ENCODE results near the gene NSD1.
"Not testable (repeated sequence)": the region's sequence is repeated elsewhere in the genome, so short reads cannot be mapped to it uniquely, and the experiment has no call there.

The NSD1 gene

DNA sequence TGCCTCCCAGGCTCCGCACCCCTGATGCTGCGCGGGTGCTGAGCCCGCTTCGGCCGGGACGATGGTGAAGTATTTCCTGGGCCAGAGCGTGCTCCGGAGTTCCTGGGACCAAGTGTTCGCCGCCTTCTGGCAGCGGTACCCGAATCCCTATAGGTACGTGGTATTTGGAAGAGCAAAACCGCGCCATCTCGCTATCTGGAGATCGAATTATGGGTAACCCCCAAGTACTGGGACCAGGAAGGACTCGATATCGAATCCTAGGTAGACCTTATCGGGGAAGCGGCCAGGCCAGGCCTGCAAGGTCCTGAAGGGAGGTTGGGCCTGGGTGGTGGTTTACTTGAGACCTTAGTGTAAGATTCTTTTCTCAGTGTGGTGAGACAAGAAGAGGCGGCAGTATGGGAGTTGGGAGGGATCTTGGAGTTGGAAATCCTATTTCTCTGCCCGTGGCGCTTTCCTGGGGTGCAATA is 170.4 kb downstream of the NSD1 start:
- peak overlapping the region; percentile 83 for H3K27ac ChIP-seq (ENCODE audit: low read depth, low read length)
- H3K4me3 ChIP-seq (ENCODE audit: low read depth, low read length) = peak overlapping the region; percentile 97
- H3K27me3 ChIP-seq (ENCODE audit: control insufficient read depth, insufficient read depth, low read length) = no peaks in the 10 kb centered on the region
- H3K9ac ChIP-seq (ENCODE audit: low read length) = peak overlapping the region; percentile 83
- no peaks in the 10 kb centered on the region for H3K9me3 ChIP-seq (ENCODE audit: control insufficient read depth, insufficient read depth, low read depth, low read length)
- peaks cover 41% of the 10 kb centered on the region for H3K36me3 ChIP-seq (ENCODE audit: control insufficient read depth, insufficient read depth, low read length)
- H3K4me1 ChIP-seq (ENCODE audit: control insufficient read depth, insufficient read depth, low read length) = peaks cover 21% of the 10 kb centered on the region

DNA sequence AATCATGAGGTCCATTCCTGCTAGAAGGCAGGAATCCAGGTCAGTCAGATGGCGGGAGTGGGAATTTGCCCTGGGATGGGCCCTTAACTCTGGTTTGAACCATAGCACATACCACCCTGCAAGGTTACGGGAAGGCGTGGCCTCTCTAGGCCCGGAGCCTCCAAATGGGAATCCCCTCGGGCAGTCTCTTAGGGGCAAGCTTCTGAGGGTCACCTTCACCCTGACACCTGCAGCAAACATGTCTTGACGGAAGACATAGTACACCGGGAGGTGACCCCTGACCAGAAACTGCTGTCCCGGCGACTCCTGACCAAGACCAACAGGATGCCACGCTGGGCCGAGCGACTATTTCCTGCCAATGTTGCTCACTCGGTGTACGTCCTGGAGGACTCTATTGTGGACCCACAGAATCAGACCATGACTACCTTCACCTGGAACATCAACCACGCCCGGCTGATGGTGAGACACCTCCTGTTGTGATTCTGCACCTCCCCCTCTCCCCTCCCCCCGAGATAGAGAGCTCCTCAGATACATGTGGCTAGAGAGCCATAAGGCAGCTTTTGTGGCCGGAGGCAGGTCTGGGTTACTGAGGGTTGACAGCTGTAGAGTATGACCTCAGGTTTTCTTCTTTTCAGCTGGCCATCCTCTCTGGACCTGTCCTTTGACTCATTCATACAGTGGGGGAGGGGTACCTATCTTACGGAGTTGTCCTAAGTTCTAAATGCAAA is 171.0 kb downstream of the NSD1 start:
- Histone ChIP-seq H3K27me3 (ENCODE audit: control insufficient read depth, insufficient read depth, low read length) (no peaks in the 10 kb centered on the region), H3K36me3 (ENCODE audit: control insufficient read depth, insufficient read depth, low read length) (peaks cover 41% of the 10 kb centered on the region), H3K4me3 (ENCODE audit: low read depth, low read length) (peak overlapping the region; percentile 97), H3K9ac (ENCODE audit: low read length) (peak overlapping the region; percentile 83), H3K9me3 (ENCODE audit: control insufficient read depth, insufficient read depth, low read depth, low read length) (no peaks in the 10 kb centered on the region), H3K4me1 (ENCODE audit: control insufficient read depth, insufficient read depth, low read length) (peaks cover 19% of the 10 kb centered on the region), H3K27ac (ENCODE audit: low read depth, low read length) (no peak overlapping the region)

DNA sequence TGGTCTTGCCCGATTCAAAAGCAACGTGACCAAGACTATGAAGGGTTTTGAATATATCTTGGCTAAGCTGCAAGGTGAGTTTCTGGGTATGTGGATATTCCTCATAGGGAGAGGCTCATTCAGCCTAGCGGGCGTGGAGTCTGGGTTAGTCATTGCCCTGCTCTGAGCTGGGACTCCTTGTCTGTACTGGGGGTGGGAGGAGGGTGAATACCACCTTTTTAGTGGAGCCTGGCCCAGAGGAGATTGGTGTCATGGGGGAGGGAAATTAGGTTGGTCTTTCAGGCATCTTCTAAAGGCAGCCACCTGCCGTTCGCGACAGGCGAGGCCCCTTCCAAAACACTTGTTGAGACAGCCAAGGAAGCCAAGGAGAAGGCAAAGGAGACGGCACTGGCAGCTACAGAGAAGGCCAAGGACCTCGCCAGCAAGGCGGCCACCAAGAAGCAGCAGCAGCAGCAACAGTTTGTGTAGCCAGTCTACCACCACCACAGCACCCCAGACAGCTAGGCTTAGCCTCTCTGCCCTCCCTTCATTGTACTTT is 172.6 kb downstream of the NSD1 start:
- not testable (repeated sequence) for H3K4me3 ChIP-seq (ENCODE audit: low read depth, low read length); H3K9me3 ChIP-seq (ENCODE audit: control insufficient read depth, insufficient read depth, low read depth, low read length); H3K27me3 ChIP-seq (ENCODE audit: control insufficient read depth, insufficient read depth, low read length); H3K27ac ChIP-seq (ENCODE audit: low read depth, low read length); H3K9ac ChIP-seq (ENCODE audit: low read length)
- peaks cover 26% of the 10 kb centered on the region for H3K4me1 ChIP-seq (ENCODE audit: control insufficient read depth, insufficient read depth, low read length)
- H3K36me3 ChIP-seq (ENCODE audit: control insufficient read depth, insufficient read depth, low read length) = peaks cover 41% of the 10 kb centered on the region

DNA sequence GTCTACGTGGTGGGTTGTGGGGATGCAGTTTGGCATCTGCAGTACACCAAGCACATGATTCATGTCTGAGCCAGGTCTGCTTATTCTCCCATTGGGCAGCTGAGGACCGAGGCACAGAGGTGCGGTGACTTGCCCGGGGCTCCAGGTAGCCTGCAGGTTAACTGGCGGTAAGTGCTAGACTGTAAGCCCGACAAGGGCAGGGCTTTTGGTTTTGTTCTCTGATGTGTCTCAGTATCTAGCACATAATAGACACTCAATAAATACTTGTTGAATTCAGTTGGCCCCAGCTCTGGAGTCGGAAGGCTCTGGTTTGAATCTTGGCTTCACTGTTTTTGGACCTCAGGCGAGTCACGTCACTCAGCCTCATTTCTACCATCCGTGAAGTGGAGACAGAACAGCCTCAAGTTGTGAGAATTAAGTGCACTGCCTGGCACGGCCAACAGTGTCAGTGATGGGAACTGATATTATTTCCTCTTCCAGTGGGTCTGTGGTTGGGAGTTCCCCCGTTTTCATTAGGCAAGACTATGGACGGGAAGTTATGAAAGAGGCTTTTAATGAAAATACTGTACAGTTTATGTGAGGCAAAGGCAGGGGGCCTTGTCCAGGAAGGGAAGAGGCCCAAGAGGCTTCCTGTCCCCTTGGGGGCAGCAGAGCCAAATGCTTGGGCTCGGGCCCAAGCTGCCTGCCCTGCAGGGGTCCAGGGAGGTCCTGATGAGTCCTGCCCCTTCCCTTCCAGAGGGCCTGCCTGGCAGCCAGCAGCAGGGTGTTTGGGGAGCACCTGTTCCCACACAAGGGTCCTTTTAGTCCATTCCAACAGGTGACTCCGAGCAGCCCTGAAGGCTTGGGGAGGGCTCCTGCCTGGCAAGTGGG is 173.3 kb downstream of the NSD1 start:
- H3K27ac ChIP-seq (ENCODE audit: low read depth, low read length) = no peak overlapping the region
- H3K9ac ChIP-seq (ENCODE audit: low read length) = no peak overlapping the region
- H3K36me3 ChIP-seq (ENCODE audit: control insufficient read depth, insufficient read depth, low read length) = peaks cover 35% of the 10 kb centered on the region
- H3K9me3 ChIP-seq (ENCODE audit: control insufficient read depth, insufficient read depth, low read depth, low read length) = no peaks in the 10 kb centered on the region
- peaks cover 26% of the 10 kb centered on the region for H3K4me1 ChIP-seq (ENCODE audit: control insufficient read depth, insufficient read depth, low read length)
- no peak overlapping the region for H3K4me3 ChIP-seq (ENCODE audit: low read depth, low read length)
- H3K27me3 ChIP-seq (ENCODE audit: control insufficient read depth, insufficient read depth, low read length) = no peaks in the 10 kb centered on the region

DNA sequence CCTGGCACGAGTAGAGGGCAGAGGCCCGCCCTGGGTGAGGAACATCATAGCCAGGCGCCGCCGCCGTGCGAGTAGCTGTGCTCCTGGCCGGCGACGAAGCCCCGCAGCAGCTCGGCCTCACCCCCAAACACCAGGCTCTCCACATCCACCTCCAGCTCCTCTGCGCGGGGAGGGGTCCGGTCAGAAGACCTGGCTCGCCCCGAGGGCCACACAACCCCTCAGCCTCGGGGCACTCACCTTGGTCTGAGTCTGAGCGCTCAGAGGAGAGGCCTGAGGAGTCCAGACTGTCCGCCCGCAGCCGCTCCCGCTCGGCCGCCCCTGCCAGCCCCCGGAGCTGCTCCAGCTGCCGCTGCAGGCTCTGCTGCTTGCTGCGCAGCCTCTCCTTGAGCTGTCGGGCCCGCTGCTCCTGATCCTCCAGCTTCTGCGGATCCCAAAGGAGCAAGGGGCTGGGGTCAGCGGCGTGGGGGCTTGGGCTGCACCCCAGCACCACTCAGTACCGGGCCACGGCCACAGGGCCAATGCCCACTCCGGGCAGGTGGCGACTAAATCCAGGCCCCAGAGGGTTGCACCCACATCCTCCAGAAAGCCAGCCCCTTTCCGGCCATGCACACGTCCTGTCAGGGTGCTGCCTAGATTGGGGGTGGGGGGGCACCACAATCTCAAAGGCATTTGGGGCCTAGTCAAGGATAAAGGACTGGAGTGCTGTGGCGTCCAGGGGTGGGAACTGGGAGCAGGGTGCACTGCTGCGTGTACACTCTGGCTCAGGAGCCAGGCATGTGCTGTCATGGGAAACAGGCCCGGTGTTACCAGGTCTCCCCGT is 174.2 kb downstream of the NSD1 start:
- Histone ChIP-seq H3K27ac (ENCODE audit: low read depth, low read length) (no peak overlapping the region), H3K27me3 (ENCODE audit: control insufficient read depth, insufficient read depth, low read length) (no peaks in the 10 kb centered on the region), H3K4me1 (ENCODE audit: control insufficient read depth, insufficient read depth, low read length) (peaks cover 22% of the 10 kb centered on the region), H3K9ac (ENCODE audit: low read length) (no peak overlapping the region), H3K4me3 (ENCODE audit: low read depth, low read length) (no peak overlapping the region), H3K9me3 (ENCODE audit: control insufficient read depth, insufficient read depth, low read depth, low read length) (no peaks in the 10 kb centered on the region), H3K36me3 (ENCODE audit: control insufficient read depth, insufficient read depth, low read length) (peaks cover 31% of the 10 kb centered on the region)

DNA sequence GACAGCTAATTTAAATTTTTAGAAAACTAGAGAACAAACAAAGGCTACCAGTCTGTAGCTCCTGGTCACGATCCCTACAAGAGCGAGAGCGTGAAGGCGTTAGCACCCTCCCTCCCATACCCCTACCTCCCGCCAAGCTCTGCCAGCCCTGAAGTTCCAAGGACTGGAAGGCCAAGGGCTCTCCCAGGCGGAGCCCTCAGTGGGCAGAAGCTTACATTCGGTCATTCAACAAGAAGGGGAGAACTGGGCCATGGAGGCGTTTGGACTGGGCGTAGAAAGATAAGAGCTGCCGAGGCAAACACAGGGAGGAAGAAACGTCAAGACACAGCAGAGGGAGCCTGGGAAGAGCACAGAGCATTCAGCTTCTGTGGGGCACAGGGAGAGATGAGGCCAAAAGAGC is 175.2 kb downstream of the NSD1 start:
- peaks cover 31% of the 10 kb centered on the region for H3K36me3 ChIP-seq (ENCODE audit: control insufficient read depth, insufficient read depth, low read length)
- H3K27me3 ChIP-seq (ENCODE audit: control insufficient read depth, insufficient read depth, low read length) = no peaks in the 10 kb centered on the region
- H3K4me3 ChIP-seq (ENCODE audit: low read depth, low read length) = no peak overlapping the region
- no peaks in the 10 kb centered on the region for H3K9me3 ChIP-seq (ENCODE audit: control insufficient read depth, insufficient read depth, low read depth, low read length)
- H3K27ac ChIP-seq (ENCODE audit: low read depth, low read length) = no peak overlapping the region
- no peak overlapping the region for H3K9ac ChIP-seq (ENCODE audit: low read length)
- peaks cover 24% of the 10 kb centered on the region for H3K4me1 ChIP-seq (ENCODE audit: control insufficient read depth, insufficient read depth, low read length)

DNA sequence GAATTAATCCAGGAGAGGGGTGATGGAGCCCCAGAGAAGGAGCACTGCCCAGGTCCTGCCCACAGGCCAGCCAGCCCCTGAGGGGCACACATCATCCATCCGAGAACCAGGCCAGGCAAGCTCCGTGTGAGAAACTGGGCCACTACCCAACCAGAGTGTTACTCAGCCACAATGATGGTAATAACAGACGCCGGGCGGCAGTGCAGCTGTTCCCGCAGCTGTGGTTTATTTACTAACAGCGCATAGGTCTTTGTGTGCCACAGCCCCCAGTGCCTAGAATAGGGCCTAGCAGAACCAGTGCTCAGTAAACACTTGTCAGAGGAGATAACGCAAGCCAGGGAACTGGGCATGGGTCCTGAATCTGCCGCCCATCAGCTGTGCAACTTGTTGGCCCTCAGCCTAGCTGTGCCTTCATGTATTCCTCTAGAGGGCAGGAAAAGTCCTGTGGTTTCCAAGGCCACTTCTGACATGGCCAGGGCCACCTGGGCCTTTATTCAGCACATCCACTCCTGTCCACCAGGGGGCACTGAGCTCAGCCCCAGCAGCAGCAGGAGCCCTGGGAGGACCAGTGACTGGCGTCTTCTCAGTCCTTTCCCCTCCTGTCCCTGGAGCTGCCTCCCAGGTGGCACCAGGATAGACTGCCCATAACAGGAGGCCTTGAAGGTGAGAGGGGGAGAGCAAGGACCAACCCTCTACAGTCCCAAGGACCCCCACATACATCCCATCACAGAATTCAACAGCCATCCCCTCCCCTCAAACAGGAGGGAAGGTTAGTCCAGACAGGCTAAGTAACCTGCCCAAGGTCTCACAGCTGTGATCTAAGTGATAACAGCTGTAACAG is 176.0 kb downstream of the NSD1 start:
- H3K36me3 ChIP-seq (ENCODE audit: control insufficient read depth, insufficient read depth, low read length) = peaks cover 31% of the 10 kb centered on the region
- no peaks in the 10 kb centered on the region for H3K9me3 ChIP-seq (ENCODE audit: control insufficient read depth, insufficient read depth, low read depth, low read length)
- H3K4me3 ChIP-seq (ENCODE audit: low read depth, low read length) = no peak overlapping the region
- peaks cover 20% of the 10 kb centered on the region for H3K4me1 ChIP-seq (ENCODE audit: control insufficient read depth, insufficient read depth, low read length)
- H3K9ac ChIP-seq (ENCODE audit: low read length) = no peak overlapping the region
- H3K27me3 ChIP-seq (ENCODE audit: control insufficient read depth, insufficient read depth, low read length) = no peaks in the 10 kb centered on the region
- H3K27ac ChIP-seq (ENCODE audit: low read depth, low read length) = no peak overlapping the region

DNA sequence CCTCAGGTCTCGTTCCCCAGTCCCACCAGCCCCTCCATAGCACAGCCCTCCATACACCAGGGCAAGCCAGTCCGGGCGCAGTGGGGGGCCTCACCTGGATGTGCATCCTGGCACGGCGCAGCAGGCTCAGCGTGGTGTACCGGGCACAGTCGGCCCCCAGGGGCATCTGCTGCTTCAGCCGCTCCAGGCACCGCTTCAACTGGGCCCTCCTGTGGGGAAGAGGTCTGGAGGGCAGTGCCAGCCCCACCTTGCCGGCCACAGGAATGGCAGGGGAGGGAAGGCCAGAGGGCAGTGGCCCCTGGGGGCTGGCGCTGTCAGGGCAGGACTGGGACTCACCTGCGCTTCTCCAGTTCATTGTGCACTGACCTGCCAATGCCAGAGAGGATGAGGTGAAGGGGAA is 176.8 kb downstream of the NSD1 start:
- H3K4me3 ChIP-seq (ENCODE audit: low read depth, low read length) = peak overlapping the region; percentile 87; the same call in 1 of the 2 replicates
- H3K4me1 ChIP-seq (ENCODE audit: control insufficient read depth, insufficient read depth, low read length) = peaks cover 19% of the 10 kb centered on the region
- peaks cover 24% of the 10 kb centered on the region for H3K36me3 ChIP-seq (ENCODE audit: control insufficient read depth, insufficient read depth, low read length)
- H3K9ac ChIP-seq (ENCODE audit: low read length) = no peak overlapping the region
- no peaks in the 10 kb centered on the region for H3K9me3 ChIP-seq (ENCODE audit: control insufficient read depth, insufficient read depth, low read depth, low read length)
- no peak overlapping the region for H3K27ac ChIP-seq (ENCODE audit: low read depth, low read length)
- H3K27me3 ChIP-seq (ENCODE audit: control insufficient read depth, insufficient read depth, low read length) = no peaks in the 10 kb centered on the region

DNA sequence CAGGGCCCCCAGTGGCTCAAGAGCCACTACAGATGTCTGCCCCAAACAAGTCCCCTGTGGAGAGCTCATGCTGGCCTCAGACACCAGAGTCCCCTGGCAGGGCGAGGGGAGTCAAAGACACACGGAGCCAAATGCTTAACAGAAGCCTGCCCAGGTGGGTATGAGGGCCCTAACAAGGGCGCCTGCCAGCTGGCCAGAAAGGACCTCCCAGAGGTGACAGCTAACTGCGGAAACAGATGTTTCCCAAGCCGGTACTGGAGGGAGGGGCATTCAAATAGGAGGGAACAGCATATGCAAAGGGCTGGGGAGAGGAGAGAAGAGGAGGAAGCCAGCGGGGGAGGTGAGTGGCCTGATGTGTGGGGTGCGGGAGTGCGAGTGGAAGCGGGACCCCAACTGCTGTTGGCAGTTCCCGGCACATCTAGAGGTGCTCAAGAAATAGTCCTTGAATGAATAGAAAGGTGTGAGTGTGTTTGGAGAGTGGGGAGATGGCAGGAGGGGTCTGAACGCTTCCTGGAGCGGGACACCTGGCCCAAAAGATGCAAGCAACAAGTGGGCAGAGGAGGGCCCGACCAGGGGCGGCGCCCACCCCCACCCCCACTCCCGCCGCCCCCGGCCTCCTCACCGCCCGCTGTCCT is 177.3 kb downstream of the NSD1 start:
- H3K36me3 ChIP-seq (ENCODE audit: control insufficient read depth, insufficient read depth, low read length) = peaks cover 18% of the 10 kb centered on the region
- no peaks in the 10 kb centered on the region for H3K27me3 ChIP-seq (ENCODE audit: control insufficient read depth, insufficient read depth, low read length)
- peak overlapping the region; percentile 71 for H3K9ac ChIP-seq (ENCODE audit: low read length)
- H3K4me3 ChIP-seq (ENCODE audit: low read depth, low read length) = peak overlapping the region; percentile 87
- no peaks in the 10 kb centered on the region for H3K9me3 ChIP-seq (ENCODE audit: control insufficient read depth, insufficient read depth, low read depth, low read length)
- no peak overlapping the region for H3K27ac ChIP-seq (ENCODE audit: low read depth, low read length)
- peaks cover 19% of the 10 kb centered on the region for H3K4me1 ChIP-seq (ENCODE audit: control insufficient read depth, insufficient read depth, low read length)

DNA sequence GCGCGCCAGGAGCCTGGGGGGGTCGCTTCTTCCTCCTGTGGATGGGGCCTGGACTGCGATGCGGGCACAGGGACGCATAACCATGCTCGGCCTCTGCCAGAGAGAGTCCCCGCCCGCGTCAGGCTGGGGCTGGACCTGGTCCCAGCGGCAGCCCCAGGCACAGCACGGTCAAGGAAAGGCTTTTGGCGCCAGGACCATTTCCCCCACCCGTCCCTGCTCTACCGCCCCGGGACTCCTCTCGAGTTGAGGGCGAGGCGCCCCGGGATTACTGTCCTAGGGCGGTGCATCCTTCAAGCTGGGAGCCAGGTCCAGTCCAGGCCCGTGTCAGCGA is 177.8 kb downstream of the NSD1 start:
- peaks cover 14% of the 10 kb centered on the region for H3K36me3 ChIP-seq (ENCODE audit: control insufficient read depth, insufficient read depth, low read length)
- peaks cover 19% of the 10 kb centered on the region for H3K4me1 ChIP-seq (ENCODE audit: control insufficient read depth, insufficient read depth, low read length)
- no peak overlapping the region for H3K27ac ChIP-seq (ENCODE audit: low read depth, low read length)
- no peaks in the 10 kb centered on the region for H3K9me3 ChIP-seq (ENCODE audit: control insufficient read depth, insufficient read depth, low read depth, low read length)
- peak overlapping the region; percentile 87 for H3K4me3 ChIP-seq (ENCODE audit: low read depth, low read length)
- H3K27me3 ChIP-seq (ENCODE audit: control insufficient read depth, insufficient read depth, low read length) = no peaks in the 10 kb centered on the region
- H3K9ac ChIP-seq (ENCODE audit: low read length) = peak overlapping the region; percentile 71

Data from HUES6 (cell line).